Neural crest cell (in vitro differentiated cells): ENCODE measurements around the gene PYM1. TPM values are rescaled to one million over a fixed set of nuclear protein-coding genes. Genes with fewer than 3 reads are reported as not detected.
A peak's percentile ranks its signal among the peaks of the same experiment; 100 is the strongest.

Experiments
- DNase-seq: peaks from one replicate; pipeline ENCODE4 v3.0.0; 2021; ENCODE audit warnings: low read depth, mixed read lengths, low spot score
- H3K27ac Mint-ChIP-seq: one replicate; pipeline ENCODE4 v1.8.0; 2021; ENCODE audit warnings: mild to moderate bottlenecking, mixed read lengths; ENCODE audit not compliant: unreplicated experiment
- H3K27me3 Mint-ChIP-seq: 2 replicates; pipeline ENCODE4 v1.8.0; 2021; ENCODE audit warnings: low read depth, mild to moderate bottlenecking, mixed read lengths
- H3K36me3 Mint-ChIP-seq: 2 replicates; pipeline ENCODE4 v1.8.0; 2021; ENCODE audit warnings: low read depth, mild to moderate bottlenecking, mixed read lengths
- H3K4me1 Mint-ChIP-seq: 2 replicates; pipeline ENCODE4 v1.8.0; 2021; ENCODE audit warnings: mixed read lengths
- H3K4me3 Mint-ChIP-seq: one replicate; pipeline ENCODE4 v1.8.0; 2021; ENCODE audit warnings: mild to moderate bottlenecking, mixed read lengths
- H3K9me3 Mint-ChIP-seq: 2 replicates; pipeline ENCODE4 v1.8.0; 2021; ENCODE audit warnings: mixed read lengths
- CTCF ChIP-seq: fragments of 200-600 bp; sonication (generic); conservative IDR thresholded peaks from 2 replicates; pipeline ENCODE4 v1.5.0; 2021; ENCODE audit warnings: antibody characterized with exemption, mild to moderate bottlenecking
- total RNA-seq: library from RNA; stranded (reverse); gene quantifications from 2 replicates; pipeline ENCODE4 v1.2.1, GENCODE V29; 2021

PYM1 gene
- total RNA-seq, 1 donor from 2014 or later = 56.8 TPM

GRCh38 chr12:55932551-55932910 is 4.8 kb upstream of the PYM1 start:
- no peak overlapping the region for H3K27ac Mint-ChIP-seq
- H3K36me3 Mint-ChIP-seq = no peaks in the 10 kb centered on the region
- TF ChIP-seq CTCF = no peak
- peaks cover 41% of the 10 kb centered on the region for H3K27me3 Mint-ChIP-seq
- H3K4me1 Mint-ChIP-seq = peaks cover 37% of the 10 kb centered on the region
- no peaks in the 10 kb centered on the region for H3K9me3 Mint-ChIP-seq
- DNase-seq = no peak
- H3K4me3 Mint-ChIP-seq = peak overlapping the region; percentile 91

- H3K4me1 Mint-ChIP-seq = peaks cover 40% of the 10 kb centered on the region
- H3K9me3 Mint-ChIP-seq = no peaks in the 10 kb centered on the region
- H3K4me3 Mint-ChIP-seq = peak overlapping the region; percentile 91
- peak overlapping the region; percentile 97 for H3K27ac Mint-ChIP-seq
- DNase-seq = peak; percentile 29
- peaks cover 41% of the 10 kb centered on the region for H3K27me3 Mint-ChIP-seq
- no peak for TF ChIP-seq CTCF
- H3K36me3 Mint-ChIP-seq = no peaks in the 10 kb centered on the region
Observed at GRCh38 chr12:55931780-55932550, 4.3 kb upstream of the PYM1 start.

GRCh38 chr12:55931317-55931779 is 3.7 kb upstream of the PYM1 start:
- H3K36me3 Mint-ChIP-seq = no peaks in the 10 kb centered on the region
- H3K27ac Mint-ChIP-seq = peak overlapping the region; percentile 97
- no peaks in the 10 kb centered on the region for H3K9me3 Mint-ChIP-seq
- no peak for TF ChIP-seq CTCF
- H3K27me3 Mint-ChIP-seq = peaks cover 41% of the 10 kb centered on the region
- H3K4me3 Mint-ChIP-seq = peak overlapping the region; percentile 91
- H3K4me1 Mint-ChIP-seq = peaks cover 42% of the 10 kb centered on the region
- no peak for DNase-seq

GRCh38 chr12:55930771-55931316 is 3.1 kb upstream of the PYM1 start, which contains the start of gene DGKA:
Gene DGKA, plus strand, starts transcription at chr12:55931162. Its CDS starts 5,342 bp downstream, at chr12:55936504.
- peaks cover 47% of the 10 kb centered on the region for H3K4me1 Mint-ChIP-seq

GRCh38 chr12:55929306-55929791 is 1.7 kb upstream of the PYM1 start:
- Mint-ChIP-seq H3K27me3 (peaks cover 33% of the 10 kb centered on the region), H3K4me3 (peak overlapping the region; percentile 58), H3K36me3 (no peaks in the 10 kb centered on the region), H3K27ac (peak overlapping the region; percentile 63), H3K9me3 (no peaks in the 10 kb centered on the region), H3K4me1 (peaks cover 59% of the 10 kb centered on the region)
- no peak for TF ChIP-seq CTCF
- no peak for DNase-seq

More at GRCh38 chr12:55930771-55931316, 3.1 kb upstream of the PYM1 start, which contains the start of gene DGKA:
- H3K27me3 Mint-ChIP-seq = peaks cover 38% of the 10 kb centered on the region
- no peaks in the 10 kb centered on the region for H3K9me3 Mint-ChIP-seq
- no peaks in the 10 kb centered on the region for H3K36me3 Mint-ChIP-seq
- DNase-seq = no peak
- TF ChIP-seq CTCF = peak; percentile 71
- H3K27ac Mint-ChIP-seq = peak within 1 kb of the TSS; percentile 97
- H3K4me3 Mint-ChIP-seq = peak within 1 kb of the TSS; percentile 91
